ENCODE measurements around the gene HASPIN.
A peak's percentile ranks its signal among the peaks of the same experiment; 100 is the strongest.

Gene HASPIN

GRCh38 chr17:3740611-3741073 is 16.9 kb downstream of the HASPIN start:
- peak; percentile 67 to 84 (median 81) for DNase-seq
- Histone ChIP-seq H3K9me3 (ENCODE audit: control extremely low read depth in 1 of 5, control insufficient read depth in 4 of 5, insufficient read depth in 2 of 5, low read depth in 1 of 5, low read length in 4 of 5) (no peaks in the 10 kb centered on the region), H3K27ac (ENCODE audit: insufficient read depth in 1 of 2, low read depth in 1 of 2, low read length in 2 of 2, poor library complexity in 1 of 2, severe bottlenecking in 2 of 2) (no peak overlapping the region), H3K27me3 (replicated peaks in 2 of 5; ENCODE audit: control insufficient read depth in 4 of 5, insufficient read depth in 5 of 5, low read length in 4 of 5) (no peaks in the 10 kb centered on the region), H3K4me1 (ENCODE audit: control extremely low read depth in 1 of 4, control insufficient read depth in 4 of 4, insufficient read depth in 4 of 4, low read length in 3 of 4) (peaks cover 0 to 11% (median 9%) of the 10 kb centered on the region in 4 experiments), H3K36me3 (ENCODE audit: control insufficient read depth in 4 of 4, insufficient read depth in 4 of 4, low read length in 3 of 4) (no peaks in the 10 kb centered on the region), H3K4me3 (ENCODE audit: control insufficient read depth in 1 of 7, extremely low read depth in 1 of 7, insufficient read depth in 4 of 7, low read depth in 2 of 7, low read length in 6 of 7) (peak overlapping the region in 1 of 7 experiments; percentile 11)
- ChIA-PET POLR2A (no interaction called here), CTCF (interaction anchor here (0.6 to 8.0 kb wide), 9 partner anchors 10 to 345 kb away, joined by 3 to 267 read pairs (median 4); no protein-coding TSS in a partner anchor)
- WGBS (ENCODE audit: insufficient coverage) = 40% methylated on average over 7 of the region's 14 CpGs

GRCh38 chr17:3744014-3744413 is 20.3 kb downstream of the HASPIN start:
- peaks cover 0 to 8% (median 3%) of the 10 kb centered on the region in 4 experiments for H3K4me1 ChIP-seq (ENCODE audit: control extremely low read depth in 1 of 4, control insufficient read depth in 4 of 4, insufficient read depth in 4 of 4, low read length in 3 of 4)
- CTCF ChIA-PET = interaction anchor here (0.7 kb wide), 1 partner anchor 114 kb away, joined by 3 read pairs; no protein-coding TSS in a partner anchor
- WGBS (ENCODE audit: insufficient coverage) = 100% methylated on average over 1 of the region's 3 CpGs

GRCh38 chr17:3745071-3745470 is 21.4 kb downstream of the HASPIN start:
- no peak for DNase-seq
- Histone ChIP-seq H3K9me3 (ENCODE audit: control extremely low read depth in 1 of 5, control insufficient read depth in 4 of 5, insufficient read depth in 2 of 5, low read depth in 1 of 5, low read length in 4 of 5) (no peaks in the 10 kb centered on the region), H3K4me3 (ENCODE audit: control insufficient read depth in 1 of 7, extremely low read depth in 1 of 7, insufficient read depth in 4 of 7, low read depth in 2 of 7, low read length in 6 of 7) (no peak overlapping the region), H3K27me3 (replicated peaks in 2 of 5; ENCODE audit: control insufficient read depth in 4 of 5, insufficient read depth in 5 of 5, low read length in 4 of 5) (no peaks in the 10 kb centered on the region), H3K4me1 (ENCODE audit: control extremely low read depth in 1 of 4, control insufficient read depth in 4 of 4, insufficient read depth in 4 of 4, low read length in 3 of 4) (peaks cover 0 to 5% (median 2%) of the 10 kb centered on the region in 4 experiments), H3K27ac (ENCODE audit: insufficient read depth in 1 of 2, low read depth in 1 of 2, low read length in 2 of 2, poor library complexity in 1 of 2, severe bottlenecking in 2 of 2) (no peak overlapping the region), H3K36me3 (ENCODE audit: control insufficient read depth in 4 of 4, insufficient read depth in 4 of 4, low read length in 3 of 4) (no peaks in the 10 kb centered on the region)
- POLR2A ChIA-PET = no interaction called here
- CTCF ChIA-PET = no interaction called here
- WGBS (ENCODE audit: insufficient coverage) = 100% methylated on average over 6 of the region's 10 CpGs

More at GRCh38 chr17:3744014-3744413, 20.3 kb downstream of the HASPIN start:
- POLR2A ChIA-PET = no interaction called here
- Histone ChIP-seq H3K27ac (ENCODE audit: insufficient read depth in 1 of 2, low read depth in 1 of 2, low read length in 2 of 2, poor library complexity in 1 of 2, severe bottlenecking in 2 of 2) (no peak overlapping the region), H3K4me3 (ENCODE audit: control insufficient read depth in 1 of 7, extremely low read depth in 1 of 7, insufficient read depth in 4 of 7, low read depth in 2 of 7, low read length in 6 of 7) (no peak overlapping the region), H3K36me3 (ENCODE audit: control insufficient read depth in 4 of 4, insufficient read depth in 4 of 4, low read length in 3 of 4) (no peaks in the 10 kb centered on the region), H3K9me3 (ENCODE audit: control extremely low read depth in 1 of 5, control insufficient read depth in 4 of 5, insufficient read depth in 2 of 5, low read depth in 1 of 5, low read length in 4 of 5) (no peaks in the 10 kb centered on the region), H3K27me3 (replicated peaks in 2 of 5; ENCODE audit: control insufficient read depth in 4 of 5, insufficient read depth in 5 of 5, low read length in 4 of 5) (no peaks in the 10 kb centered on the region)
- no peak for DNase-seq

- CTCF ChIA-PET = interaction anchor here (0.8 to 1.8 kb wide), 2 partner anchors 10 to 26 kb away, joined by 3 to 6 read pairs; no protein-coding TSS in a partner anchor
- no peaks in the 10 kb centered on the region for H3K36me3 ChIP-seq (ENCODE audit: control insufficient read depth in 4 of 4, insufficient read depth in 4 of 4, low read length in 3 of 4)
- DNase-seq = no peak
- H3K4me3 ChIP-seq (ENCODE audit: control insufficient read depth in 1 of 7, extremely low read depth in 1 of 7, insufficient read depth in 4 of 7, low read depth in 2 of 7, low read length in 6 of 7) = no peak overlapping the region
- H3K27ac ChIP-seq (ENCODE audit: insufficient read depth in 1 of 2, low read depth in 1 of 2, low read length in 2 of 2, poor library complexity in 1 of 2, severe bottlenecking in 2 of 2) = no peak overlapping the region
- POLR2A ChIA-PET = no interaction called here
- WGBS (ENCODE audit: insufficient coverage) = 95% methylated on average over 8 of the region's 9 CpGs
- no peaks in the 10 kb centered on the region for H3K4me1 ChIP-seq (ENCODE audit: control extremely low read depth in 1 of 4, control insufficient read depth in 4 of 4, insufficient read depth in 4 of 4, low read length in 3 of 4)
- no peaks in the 10 kb centered on the region for H3K27me3 ChIP-seq (replicated peaks in 2 of 5; ENCODE audit: control insufficient read depth in 4 of 5, insufficient read depth in 5 of 5, low read length in 4 of 5)
- H3K9me3 ChIP-seq (ENCODE audit: control extremely low read depth in 1 of 5, control insufficient read depth in 4 of 5, insufficient read depth in 2 of 5, low read depth in 1 of 5, low read length in 4 of 5) = no peaks in the 10 kb centered on the region
Observed at GRCh38 chr17:3747805-3748204, 24.1 kb downstream of the HASPIN start.

GRCh38 chr17:3748576-3748975 is 24.9 kb downstream of the HASPIN start:
- Histone ChIP-seq H3K4me1 (ENCODE audit: control extremely low read depth in 1 of 4, control insufficient read depth in 4 of 4, insufficient read depth in 4 of 4, low read length in 3 of 4) (no peaks in the 10 kb centered on the region), H3K36me3 (ENCODE audit: control insufficient read depth in 4 of 4, insufficient read depth in 4 of 4, low read length in 3 of 4) (no peaks in the 10 kb centered on the region), H3K27me3 (replicated peaks in 2 of 5; ENCODE audit: control insufficient read depth in 4 of 5, insufficient read depth in 5 of 5, low read length in 4 of 5) (no peaks in the 10 kb centered on the region), H3K4me3 (ENCODE audit: control insufficient read depth in 1 of 7, extremely low read depth in 1 of 7, insufficient read depth in 4 of 7, low read depth in 2 of 7, low read length in 6 of 7) (no peak overlapping the region), H3K9me3 (ENCODE audit: control extremely low read depth in 1 of 5, control insufficient read depth in 4 of 5, insufficient read depth in 2 of 5, low read depth in 1 of 5, low read length in 4 of 5) (no peaks in the 10 kb centered on the region), H3K27ac (ENCODE audit: insufficient read depth in 1 of 2, low read depth in 1 of 2, low read length in 2 of 2, poor library complexity in 1 of 2, severe bottlenecking in 2 of 2) (no peak overlapping the region)
- WGBS (ENCODE audit: insufficient coverage) = 98% methylated on average over 5 of the region's 7 CpGs
- no peak for DNase-seq
- ChIA-PET POLR2A (no interaction called here), CTCF (interaction anchor here (1.2 to 3.8 kb wide), 3 partner anchors 9 to 11 kb away, joined by 3 to 25 read pairs (median 6); no protein-coding TSS in a partner anchor)

- CTCF ChIA-PET = interaction anchor here (1.1 to 3.8 kb wide), 2 partner anchors 12 to 14 kb away, joined by 3 to 25 read pairs; no protein-coding TSS in a partner anchor
- WGBS (ENCODE audit: insufficient coverage) = 95% methylated on average over 15 of the region's 17 CpGs
- peaks cover 0 to 9% (median 4%) of the 10 kb centered on the region in 4 experiments for H3K4me1 ChIP-seq (ENCODE audit: control extremely low read depth in 1 of 4, control insufficient read depth in 4 of 4, insufficient read depth in 4 of 4, low read length in 3 of 4)
- POLR2A ChIA-PET = interaction anchor here (0.6 kb wide), 1 partner anchor 46 kb away, joined by 5 read pairs; no protein-coding TSS in a partner anchor
- H3K36me3 ChIP-seq (ENCODE audit: control insufficient read depth in 4 of 4, insufficient read depth in 4 of 4, low read length in 3 of 4) = no peaks in the 10 kb centered on the region
- no peak overlapping the region for H3K27ac ChIP-seq (ENCODE audit: insufficient read depth in 1 of 2, low read depth in 1 of 2, low read length in 2 of 2, poor library complexity in 1 of 2, severe bottlenecking in 2 of 2)
- H3K9me3 ChIP-seq (ENCODE audit: control extremely low read depth in 1 of 5, control insufficient read depth in 4 of 5, insufficient read depth in 2 of 5, low read depth in 1 of 5, low read length in 4 of 5) = no peaks in the 10 kb centered on the region
- no peaks in the 10 kb centered on the region for H3K27me3 ChIP-seq (replicated peaks in 2 of 5; ENCODE audit: control insufficient read depth in 4 of 5, insufficient read depth in 5 of 5, low read length in 4 of 5)
- DNase-seq = no peak
- no peak overlapping the region for H3K4me3 ChIP-seq (ENCODE audit: control insufficient read depth in 1 of 7, extremely low read depth in 1 of 7, insufficient read depth in 4 of 7, low read depth in 2 of 7, low read length in 6 of 7)
Observed at GRCh38 chr17:3750296-3750695, 26.6 kb downstream of the HASPIN start.

- ChIA-PET CTCF (interaction anchor here (1.1 to 3.8 kb wide), 3 partner anchors 13 to 76 kb away, joined by 3 to 25 read pairs (median 5); no protein-coding TSS in a partner anchor), POLR2A (no interaction called here)
- H3K4me3 ChIP-seq (ENCODE audit: control insufficient read depth in 1 of 7, extremely low read depth in 1 of 7, insufficient read depth in 4 of 7, low read depth in 2 of 7, low read length in 6 of 7) = no peak overlapping the region
- H3K9me3 ChIP-seq (ENCODE audit: control extremely low read depth in 1 of 5, control insufficient read depth in 4 of 5, insufficient read depth in 2 of 5, low read depth in 1 of 5, low read length in 4 of 5) = no peaks in the 10 kb centered on the region
- H3K27me3 ChIP-seq (replicated peaks in 2 of 5; ENCODE audit: control insufficient read depth in 4 of 5, insufficient read depth in 5 of 5, low read length in 4 of 5) = no peaks in the 10 kb centered on the region
- peaks cover 0 to 11% (median 4%) of the 10 kb centered on the region in 4 experiments for H3K4me1 ChIP-seq (ENCODE audit: control extremely low read depth in 1 of 4, control insufficient read depth in 4 of 4, insufficient read depth in 4 of 4, low read length in 3 of 4)
- no peak for DNase-seq
- no peaks in the 10 kb centered on the region for H3K36me3 ChIP-seq (ENCODE audit: control insufficient read depth in 4 of 4, insufficient read depth in 4 of 4, low read length in 3 of 4)
- WGBS (ENCODE audit: insufficient coverage) = 89% methylated on average over 6 of the region's 8 CpGs
- no peak overlapping the region for H3K27ac ChIP-seq (ENCODE audit: insufficient read depth in 1 of 2, low read depth in 1 of 2, low read length in 2 of 2, poor library complexity in 1 of 2, severe bottlenecking in 2 of 2)
Observed at GRCh38 chr17:3750926-3751325, 27.2 kb downstream of the HASPIN start.
